ENCODE results near the gene SH3GLB1. TPM values are rescaled to one million over a fixed set of nuclear protein-coding genes. Genes with fewer than 3 reads are reported as not detected.

Gene SH3GLB1
- total and polyA plus RNA-seq, 2 of the 8 experiments (the other 6 are each of a cell fraction or from before 2014, with no cell fraction given), result 7.7 to 43.1 TPM

GRCh38 chr1:86788300-86789206 lies 84.2 kb downstream of the SH3GLB1 start:
- no peak overlapping the region for H3K4me3 ChIP-seq (ENCODE audit: extremely low read depth in 1 of 4, insufficient read depth in 2 of 4, low read depth in 3 of 4, low read length in 4 of 4)
- FAIRE-seq, result no peak
- no peaks in the 10 kb centered on the region for H4K20me1 ChIP-seq (replicated peaks in 1 of 2; ENCODE audit: control insufficient read depth in 1 of 2, insufficient read depth in 2 of 2, low read length in 2 of 2)
- TF ChIP-seq TCF12 (IDR thresholded peaks at IDR 0.05; ENCODE audit: low read depth, low read length), result no peak
- TF ChIP-seq POLR2A (IDR thresholded peaks at IDR 0.05; ENCODE audit: control extremely low read depth in 1 of 2, low read depth in 2 of 2, low read length in 2 of 2), result no peak
- TF ChIP-seq TBP (IDR thresholded peaks at IDR 0.05; ENCODE audit: low read depth, low read length), result no peak
- no peak overlapping the region for H3K4ac ChIP-seq (replicated peaks; ENCODE audit: insufficient read length, low read depth, low read length)
- H3K79me1 ChIP-seq (ENCODE audit: low read depth, low read length), result no peaks in the 10 kb centered on the region
- H3K79me2 ChIP-seq (ENCODE audit: control insufficient read depth in 1 of 2, insufficient read depth in 2 of 2, low read length in 2 of 2), result no peaks in the 10 kb centered on the region
- H3K9me3 ChIP-seq (ENCODE audit: insufficient read depth in 2 of 2, low read depth in 1 of 2, low read length in 1 of 2), result no peaks in the 10 kb centered on the region
- no peak overlapping the region for H2BK20ac ChIP-seq (ENCODE audit: low read length)
- H3K23me2 ChIP-seq (ENCODE audit: low read depth, low read length), result no peaks in the 10 kb centered on the region
- no peak overlapping the region for H3K18ac ChIP-seq (ENCODE audit: extremely low read depth, low read length)
- WGBS, 2 experiments (ENCODE audit: extremely low coverage in 1 of 2, insufficient coverage in 1 of 2, insufficient read length in 1 of 2, insufficient replicate concordance in 2 of 2, low coverage in 1 of 2, low lambda C conversion rate in 2 of 2, missing lambda C conversion rate in 1 of 2), result 93% methylated on average over 6 of the region's 6 CpGs; no CpG with 5 or more reads in 1 of the 2 experiments
- H3K23ac ChIP-seq (ENCODE audit: insufficient read length), result no peak overlapping the region
- no peak overlapping the region for H3K56ac ChIP-seq (replicated peaks; ENCODE audit: insufficient read length, low read depth, low read length)
- no peak overlapping the region for H2BK120ac ChIP-seq (replicated peaks; ENCODE audit: low read depth, low read length)
- no peak overlapping the region for H2BK12ac ChIP-seq (ENCODE audit: low read depth, low read length)
- no peaks in the 10 kb centered on the region for H3K4me1 ChIP-seq (replicated peaks in 1 of 4; ENCODE audit: control insufficient read depth in 3 of 4, insufficient read depth in 4 of 4, low read length in 3 of 4)
- ChIA-PET POLR2A (ENCODE audit: partially characterized antibody) (no interaction called here), CTCF (ENCODE audit: partially characterized antibody) (interaction anchor here (0.8 to 2.5 kb wide), 3 partner anchors 8 to 169 kb away, joined by 3 to 9 read pairs (median 3); no protein-coding TSS in a partner anchor)
- no peak overlapping the region for H2AFZ ChIP-seq (ENCODE audit: low read length)
- DNase-seq (ENCODE audit: low read depth in 1 of 2, low spot score in 2 of 2), result peak in 1 of 2 experiments; percentile 36
- H3K27ac ChIP-seq (ENCODE audit: low read depth, low read length), result no peak overlapping the region
- H2AK5ac ChIP-seq (ENCODE audit: low read depth, low read length), result no peak overlapping the region
- H3K27me3 ChIP-seq (replicated peaks in 1 of 4; ENCODE audit: control insufficient read depth in 3 of 4, extremely low read depth in 1 of 4, insufficient read depth in 3 of 4, low read length in 3 of 4), result no peaks in the 10 kb centered on the region
- H3K36me3 ChIP-seq (ENCODE audit: control insufficient read depth in 2 of 4, insufficient read depth in 4 of 4, low read length in 3 of 4), result no peaks in the 10 kb centered on the region
- H2BK15ac ChIP-seq (ENCODE audit: low read length), result no peak overlapping the region
- no peak overlapping the region for H3K14ac ChIP-seq (ENCODE audit: insufficient read length)
- H4K91ac ChIP-seq (replicated peaks; ENCODE audit: insufficient read length, low read length), result no peak overlapping the region
- no peak overlapping the region; the same call in 1 of the 2 replicates for H4K8ac ChIP-seq (ENCODE audit: extremely low read depth, insufficient read depth, low read length)
- no peak overlapping the region for H2BK5ac ChIP-seq (ENCODE audit: low read depth, low read length)
- H3K4me2 ChIP-seq (ENCODE audit: insufficient read depth in 1 of 2, low read depth in 2 of 2, low read length in 2 of 2), result no peak overlapping the region
- no peak overlapping the region for H3K9ac ChIP-seq (replicated peaks in 1 of 4; ENCODE audit: extremely low read depth in 1 of 4, low read depth in 3 of 4, low read length in 3 of 4)
- no peak overlapping the region for H4K5ac ChIP-seq (ENCODE audit: insufficient read length, low read depth, low read length)
